HT-29 (cell line): ENCODE measurements around the gene NTRK3. TPM values are rescaled to one million over a fixed set of nuclear protein-coding genes. Genes with fewer than 3 reads are reported as not detected.

ENCODE experiments used
- DNase-seq: peaks from one replicate; pipeline ENCODE4 v3.0.0-alpha.2; 2015; ENCODE audit warnings: low spot score
- total RNA-seq: library from RNA; depleted of rRNA; stranded (reverse); fragments of >200 nt; shearing (Covaris generic); gene quantifications from 2 replicates; pipeline ENCODE4 v1.2.3, GENCODE V29; 2014

The NTRK3 gene
- total RNA-seq, 1 experiment from 2014 or later, result not detected

- no peak for DNase-seq
Measured at GRCh38 chr15:88231909-88232644, 24.5 kb downstream of the NTRK3 start.

GRCh38 chr15:88230823-88231222 is 25.7 kb downstream of the NTRK3 start:
- DNase-seq, result no peak

GRCh38 chr15:88225461-88225860 is 31.1 kb downstream of the NTRK3 start:
- no peak for DNase-seq

GRCh38 chr15:88223084-88223483 is 33.5 kb downstream of the NTRK3 start:
- DNase-seq, result no peak

- no peak for DNase-seq
Measured at GRCh38 chr15:88221836-88222235, 34.7 kb downstream of the NTRK3 start.

- no peak for DNase-seq
Measured at GRCh38 chr15:88220443-88221335, 35.9 kb downstream of the NTRK3 start.

GRCh38 chr15:88219623-88220022 is 36.9 kb downstream of the NTRK3 start:
- no peak for DNase-seq

GRCh38 chr15:88218557-88219221 is 37.9 kb downstream of the NTRK3 start:
- DNase-seq, result peak; percentile 5

- no peak for DNase-seq
Measured at GRCh38 chr15:88215066-88215648, 41.4 kb downstream of the NTRK3 start.

- DNase-seq, result no peak
Measured at GRCh38 chr15:88209111-88209510, 47.4 kb downstream of the NTRK3 start.

GRCh38 chr15:88208396-88208795 is 48.1 kb downstream of the NTRK3 start:
- no peak for DNase-seq

GRCh38 chr15:88207565-88207964 is 49.0 kb downstream of the NTRK3 start:
- no peak for DNase-seq

GRCh38 chr15:88204584-88204983 is 52.0 kb downstream of the NTRK3 start:
- DNase-seq, result peak; percentile 11

- no peak for DNase-seq
Measured at GRCh38 chr15:88202231-88202630, 54.3 kb downstream of the NTRK3 start.

GRCh38 chr15:88201207-88201606 is 55.3 kb downstream of the NTRK3 start:
- DNase-seq, result no peak

- DNase-seq, result no peak
Measured at GRCh38 chr15:88196961-88197360, 59.6 kb downstream of the NTRK3 start.

- DNase-seq, result no peak
Measured at GRCh38 chr15:88194162-88194561, 62.4 kb downstream of the NTRK3 start.

GRCh38 chr15:88193415-88193814 is 63.1 kb downstream of the NTRK3 start:
- DNase-seq, result peak; percentile 36

- no peak for DNase-seq
Measured at GRCh38 chr15:88191812-88192165, 64.8 kb downstream of the NTRK3 start.

GRCh38 chr15:88190232-88190631 is 66.3 kb downstream of the NTRK3 start:
- no peak for DNase-seq

- DNase-seq, result no peak
Measured at GRCh38 chr15:88188300-88188699, 68.2 kb downstream of the NTRK3 start.

GRCh38 chr15:88187195-88187594 is 69.3 kb downstream of the NTRK3 start:
- DNase-seq, result no peak
